Cardiac muscle cell (in vitro differentiated cells and primary cell): ENCODE measurements around the gene ABCC4. TPM values are rescaled to one million over a fixed set of nuclear protein-coding genes. Genes with fewer than 3 reads are reported as not detected.

Experiments used
- DNase-seq, 2 donors: peaks; one replicate each; pipeline versions ENCODE4 v3.0.0 to v3.0.0-alpha.2; 2010 to 2017; ENCODE audit warnings: low read depth in 1 of 2, low spot score in 1 of 2
- H3K27ac ChIP-seq: fragments of 200-600 bp; sonication (generic); 2 replicates; pipeline ENCODE4 v1.5.1; 2016
- H3K27me3 ChIP-seq: fragments of 200-600 bp; sonication (generic); 2 replicates; pipeline ENCODE4 v1.6.0; 2016; ENCODE audit warnings: control low read depth
- H3K36me3 ChIP-seq: fragments of 200-600 bp; sonication (generic); 2 replicates; pipeline ENCODE4 v1.5.1; 2016; ENCODE audit warnings: control low read depth
- H3K4me1 ChIP-seq: fragments of 200-600 bp; sonication (generic); 2 replicates; pipeline ENCODE4 v1.8.1; 2017; ENCODE audit warnings: low read depth, mild to moderate bottlenecking, mixed run types
- H3K4me3 ChIP-seq: fragments of 200-600 bp; sonication (generic); 2 replicates; pipeline ENCODE4 v1.5.1; 2016; ENCODE audit warnings: mild to moderate bottlenecking
- H3K9me3 ChIP-seq: fragments of 200-600 bp; sonication (generic); 2 replicates; pipeline ENCODE4 v1.5.1; 2017; ENCODE audit warnings: low read depth, mild to moderate bottlenecking, control low read depth
- CTCF ChIP-seq: IDR thresholded peaks from 2 replicates; pipeline ENCODE4 v1.5.1; 2012; ENCODE audit warnings: low read depth, mild to moderate bottlenecking, low read length
- polyA plus RNA-seq: library from polyadenylated mRNA; unstranded; fragments of >200 nt; fragmentation: Nextera tagmentation; extraction: Ambion mirVana; gene quantifications from 2 replicates; pipeline ENCODE4 v1.2.1, GENCODE V29; 2016
- total RNA-seq: library from RNA; depleted of rRNA; stranded (reverse); fragments of >200 nt; gene quantifications from 2 replicates; pipeline ENCODE4 v1.2.3, GENCODE V29; 2016

ABCC4 gene
- total and polyA plus RNA-seq, 2 experiments from 2014 or later = 1.6 to 5.0 TPM

GRCh38 chr13:95260031-95260525 lies 41.2 kb downstream of the ABCC4 start:
- H3K4me1 ChIP-seq = no peaks in the 10 kb centered on the region

GRCh38 chr13:95258619-95259194 lies 42.5 kb downstream of the ABCC4 start:
- TF ChIP-seq CTCF = no peak
- Histone ChIP-seq H3K27me3 (no peaks in the 10 kb centered on the region), H3K36me3 (no peaks in the 10 kb centered on the region), H3K27ac (no peak overlapping the region), H3K4me3 (no peak overlapping the region), H3K9me3 (no peaks in the 10 kb centered on the region), H3K4me1 (no peaks in the 10 kb centered on the region)
- DNase-seq = no peak

More at GRCh38 chr13:95260031-95260525, 41.2 kb downstream of the ABCC4 start:
- Histone ChIP-seq H3K27ac (no peak overlapping the region), H3K27me3 (no peaks in the 10 kb centered on the region), H3K36me3 (no peaks in the 10 kb centered on the region), H3K4me3 (no peak overlapping the region), H3K9me3 (no peaks in the 10 kb centered on the region)
- DNase-seq = no peak
- no peak for TF ChIP-seq CTCF

- Histone ChIP-seq H3K27me3 (no peaks in the 10 kb centered on the region), H3K4me1 (no peaks in the 10 kb centered on the region), H3K36me3 (no peaks in the 10 kb centered on the region), H3K9me3 (no peaks in the 10 kb centered on the region), H3K27ac (no peak overlapping the region), H3K4me3 (no peak overlapping the region)
- TF ChIP-seq CTCF = no peak
- DNase-seq = no peak
These were observed 43.2 kb downstream of the ABCC4 start for GRCh38 chr13:95258098-95258497.

- H3K27ac ChIP-seq = no peak overlapping the region
- no peak overlapping the region for H3K4me3 ChIP-seq
- no peaks in the 10 kb centered on the region for H3K36me3 ChIP-seq
- H3K9me3 ChIP-seq = no peaks in the 10 kb centered on the region
- DNase-seq = peak in 1 of 2 donors; percentile 84
- no peaks in the 10 kb centered on the region for H3K27me3 ChIP-seq
- TF ChIP-seq CTCF = no peak
- H3K4me1 ChIP-seq = no peaks in the 10 kb centered on the region
These were observed 45.2 kb downstream of the ABCC4 start for GRCh38 chr13:95256091-95256490.

GRCh38 chr13:95255072-95255732 lies 46.0 kb downstream of the ABCC4 start:
- no peaks in the 10 kb centered on the region for H3K4me1 ChIP-seq
- no peaks in the 10 kb centered on the region for H3K36me3 ChIP-seq
- no peak for TF ChIP-seq CTCF
- DNase-seq = no peak
- no peak overlapping the region for H3K27ac ChIP-seq
- no peaks in the 10 kb centered on the region for H3K27me3 ChIP-seq
- H3K9me3 ChIP-seq = no peaks in the 10 kb centered on the region
- H3K4me3 ChIP-seq = no peak overlapping the region
